Fibroblast of pulmonary artery (primary cell): ENCODE measurements around the gene MRPL1.

ENCODE experiments used
- DNase-seq: peaks from one replicate; pipeline ENCODE4 v3.0.0-alpha.2; 2010; ENCODE audit warnings: low read depth
- H3K4me3 ChIP-seq: replicated peaks from 2 replicates; pipeline ENCODE4 v1.5.1; 2011; ENCODE audit warnings: low read depth, mild to moderate bottlenecking, control low read depth, low read length, moderate library complexity
- TF ChIP-seq, protein P1 (sequence below): IDR thresholded peaks from 2 replicates; pipeline ENCODE4 v1.5.1; 2011; ENCODE audit warnings: mild to moderate bottlenecking, control low read depth, low read length, inconsistent platforms; ENCODE audit errors: missing control alignments

Gene MRPL1

DNA sequence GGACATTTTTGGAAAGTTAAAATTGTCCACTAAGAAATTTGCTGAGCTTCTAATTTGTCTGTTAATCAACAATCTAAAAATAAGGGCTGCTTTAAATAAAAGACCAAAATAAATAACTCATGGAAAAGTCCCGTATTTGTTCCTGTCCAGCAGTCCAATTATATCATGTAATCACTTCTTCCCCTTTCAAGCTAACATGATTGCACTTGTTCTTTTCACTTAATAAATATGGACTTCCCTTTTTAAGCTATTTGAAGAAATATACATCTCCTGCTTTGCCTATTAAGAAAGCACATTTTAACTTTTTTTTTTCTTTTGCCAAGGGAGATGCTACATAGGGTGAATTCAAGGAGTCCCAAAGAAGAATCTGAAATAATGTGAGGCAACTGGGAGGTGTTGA is 138.9 kb downstream of the MRPL1 start:
- no peak overlapping the region for H3K4me3 ChIP-seq
- TF ChIP-seq, protein P1, sequence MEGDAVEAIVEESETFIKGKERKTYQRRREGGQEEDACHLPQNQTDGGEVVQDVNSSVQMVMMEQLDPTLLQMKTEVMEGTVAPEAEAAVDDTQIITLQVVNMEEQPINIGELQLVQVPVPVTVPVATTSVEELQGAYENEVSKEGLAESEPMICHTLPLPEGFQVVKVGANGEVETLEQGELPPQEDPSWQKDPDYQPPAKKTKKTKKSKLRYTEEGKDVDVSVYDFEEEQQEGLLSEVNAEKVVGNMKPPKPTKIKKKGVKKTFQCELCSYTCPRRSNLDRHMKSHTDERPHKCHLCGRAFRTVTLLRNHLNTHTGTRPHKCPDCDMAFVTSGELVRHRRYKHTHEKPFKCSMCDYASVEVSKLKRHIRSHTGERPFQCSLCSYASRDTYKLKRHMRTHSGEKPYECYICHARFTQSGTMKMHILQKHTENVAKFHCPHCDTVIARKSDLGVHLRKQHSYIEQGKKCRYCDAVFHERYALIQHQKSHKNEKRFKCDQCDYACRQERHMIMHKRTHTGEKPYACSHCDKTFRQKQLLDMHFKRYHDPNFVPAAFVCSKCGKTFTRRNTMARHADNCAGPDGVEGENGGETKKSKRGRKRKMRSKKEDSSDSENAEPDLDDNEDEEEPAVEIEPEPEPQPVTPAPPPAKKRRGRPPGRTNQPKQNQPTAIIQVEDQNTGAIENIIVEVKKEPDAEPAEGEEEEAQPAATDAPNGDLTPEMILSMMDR, result no peak
- DNase-seq, result no peak

DNA sequence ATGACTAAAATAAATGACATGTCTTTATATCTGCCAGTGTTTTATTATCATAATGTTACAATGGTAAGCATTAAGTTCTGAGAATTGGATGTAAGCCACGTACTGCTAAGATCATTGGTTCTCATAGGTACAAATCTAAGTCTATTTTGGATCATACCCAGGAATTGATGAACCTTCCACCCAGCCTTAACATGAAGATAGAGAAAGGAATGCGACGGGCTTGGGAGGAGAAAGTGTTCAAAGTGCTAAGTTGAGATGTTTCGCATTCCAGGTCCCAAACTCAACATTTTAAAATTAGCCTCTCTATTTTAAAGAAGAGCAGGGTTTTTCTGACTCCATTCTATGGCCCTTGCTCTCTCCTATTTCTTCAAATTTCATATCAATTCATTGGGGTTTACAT is 139.6 kb downstream of the MRPL1 start:
- TF ChIP-seq, protein P1, result no peak
- H3K4me3 ChIP-seq, result no peak overlapping the region
- peak; percentile 5 for DNase-seq
